Tibial nerve (tissue), 4 donors: ENCODE results near the gene PREB.

Experiments used
- EP300 ChIP-seq, 2 donors: sonication (generic); formaldehyde crosslinking; IDR thresholded peaks; one replicate each; pipeline ENCODE4 v1.6.1; 2017; ENCODE audit warnings: antibody characterized with exemption in 2 of 2, mild to moderate bottlenecking in 1 of 2
- POLR2A ChIP-seq, 2 donors: fragments of 450-650 bp; IDR thresholded peaks; one replicate each; pipeline ENCODE4 v1.6.1; 2017; ENCODE audit warnings: antibody characterized with exemption in 2 of 2, mild to moderate bottlenecking in 2 of 2, moderate library complexity in 2 of 2
- TF ChIP-seq, protein P1 (sequence below), 5 experiments: fragments of 200-600 bp in 3 of 5; fragments of 450-650 bp in 2 of 5; sonication (generic) in 3 of 5; IDR thresholded peaks; one replicate each; pipeline ENCODE4 v1.5.1; 2016 to 2019; ENCODE audit warnings: antibody characterized with exemption in 5 of 5, mild to moderate bottlenecking in 3 of 5, moderate library complexity in 2 of 5

- no peak for TF ChIP-seq EP300 (IDR thresholded peaks at IDR 0.05)
- TF ChIP-seq, protein P1, sequence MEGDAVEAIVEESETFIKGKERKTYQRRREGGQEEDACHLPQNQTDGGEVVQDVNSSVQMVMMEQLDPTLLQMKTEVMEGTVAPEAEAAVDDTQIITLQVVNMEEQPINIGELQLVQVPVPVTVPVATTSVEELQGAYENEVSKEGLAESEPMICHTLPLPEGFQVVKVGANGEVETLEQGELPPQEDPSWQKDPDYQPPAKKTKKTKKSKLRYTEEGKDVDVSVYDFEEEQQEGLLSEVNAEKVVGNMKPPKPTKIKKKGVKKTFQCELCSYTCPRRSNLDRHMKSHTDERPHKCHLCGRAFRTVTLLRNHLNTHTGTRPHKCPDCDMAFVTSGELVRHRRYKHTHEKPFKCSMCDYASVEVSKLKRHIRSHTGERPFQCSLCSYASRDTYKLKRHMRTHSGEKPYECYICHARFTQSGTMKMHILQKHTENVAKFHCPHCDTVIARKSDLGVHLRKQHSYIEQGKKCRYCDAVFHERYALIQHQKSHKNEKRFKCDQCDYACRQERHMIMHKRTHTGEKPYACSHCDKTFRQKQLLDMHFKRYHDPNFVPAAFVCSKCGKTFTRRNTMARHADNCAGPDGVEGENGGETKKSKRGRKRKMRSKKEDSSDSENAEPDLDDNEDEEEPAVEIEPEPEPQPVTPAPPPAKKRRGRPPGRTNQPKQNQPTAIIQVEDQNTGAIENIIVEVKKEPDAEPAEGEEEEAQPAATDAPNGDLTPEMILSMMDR (IDR thresholded peaks at IDR 0.05), result no peak
- no peak for TF ChIP-seq POLR2A (IDR thresholded peaks at IDR 0.05)
Measured at GRCh38 chr2:27118525-27119329, 15.7 kb downstream of the PREB start, which contains the start of gene CGREF1.
